Measurements from ENCODE around the gene TWSG1.
"Not testable (repeated sequence)": the region's sequence is repeated elsewhere in the genome, so short reads cannot be mapped to it uniquely, and the experiment has no call there.

TWSG1 gene

GRCh38 chr18:9392726-9393125 lies 58.2 kb downstream of the TWSG1 start:
- DNase-seq (ENCODE audit: low read depth) = no peak

DNA sequence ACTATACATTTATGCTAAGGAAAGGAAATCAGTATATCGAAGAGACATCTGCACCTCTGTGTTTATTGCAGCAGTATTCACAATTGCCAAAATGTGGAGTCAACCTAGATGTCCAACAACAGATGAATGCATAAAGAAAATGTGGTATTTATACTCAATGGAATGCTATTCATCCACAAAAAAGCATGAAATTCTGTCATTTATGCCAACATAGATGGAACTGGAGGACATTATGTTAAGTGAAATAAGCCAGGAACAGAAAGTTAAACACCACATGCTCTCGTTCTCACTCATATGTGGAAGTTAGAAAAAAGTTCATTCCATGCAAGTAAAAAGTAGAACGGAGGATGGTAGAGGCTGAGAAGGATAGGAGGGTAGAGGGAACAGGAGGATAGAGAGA lies 59.5 kb downstream of the TWSG1 start:
- no peak for DNase-seq (ENCODE audit: low read depth)

DNA sequence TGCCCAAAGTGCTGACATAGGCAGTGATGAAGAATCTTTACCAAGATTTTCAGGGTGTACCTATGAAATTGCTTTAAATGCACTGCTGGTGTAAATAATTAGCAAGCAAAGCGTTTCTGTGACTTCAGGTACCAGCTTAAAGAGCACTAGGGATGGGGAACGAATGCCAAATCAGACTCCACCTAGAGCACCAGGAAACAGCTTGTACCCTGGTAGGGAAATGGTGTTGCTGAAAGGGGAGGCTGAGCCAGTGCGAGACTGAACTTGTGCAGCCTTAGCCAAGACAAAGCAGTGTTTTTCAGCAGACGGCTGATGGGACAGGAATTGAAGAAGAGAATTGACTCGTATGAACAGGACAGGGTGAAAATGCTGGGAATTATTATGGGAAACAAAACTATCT lies 65.6 kb downstream of the TWSG1 start:
- DNase-seq (ENCODE audit: low read depth) = no peak

DNA sequence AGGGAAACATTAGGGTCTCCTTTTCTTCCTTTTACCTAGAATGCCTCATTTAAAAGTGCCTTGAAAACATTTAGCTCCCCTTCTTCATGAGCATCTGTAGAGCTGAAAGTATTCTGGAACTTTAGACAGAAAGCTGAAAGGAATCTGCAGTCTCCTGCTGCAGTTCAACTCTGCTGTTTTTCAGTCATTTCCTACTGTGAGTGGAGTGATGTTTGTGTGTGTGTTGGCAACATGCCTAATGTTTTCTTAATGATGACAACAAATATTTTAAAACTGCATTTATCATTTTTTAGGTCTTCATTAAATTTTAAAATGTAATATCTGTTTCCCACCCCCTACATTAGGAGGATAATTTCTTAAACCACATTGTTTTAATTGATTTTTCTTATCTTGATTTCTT lies 66.6 kb downstream of the TWSG1 start:
- DNase-seq (ENCODE audit: low read depth) = no peak

DNA sequence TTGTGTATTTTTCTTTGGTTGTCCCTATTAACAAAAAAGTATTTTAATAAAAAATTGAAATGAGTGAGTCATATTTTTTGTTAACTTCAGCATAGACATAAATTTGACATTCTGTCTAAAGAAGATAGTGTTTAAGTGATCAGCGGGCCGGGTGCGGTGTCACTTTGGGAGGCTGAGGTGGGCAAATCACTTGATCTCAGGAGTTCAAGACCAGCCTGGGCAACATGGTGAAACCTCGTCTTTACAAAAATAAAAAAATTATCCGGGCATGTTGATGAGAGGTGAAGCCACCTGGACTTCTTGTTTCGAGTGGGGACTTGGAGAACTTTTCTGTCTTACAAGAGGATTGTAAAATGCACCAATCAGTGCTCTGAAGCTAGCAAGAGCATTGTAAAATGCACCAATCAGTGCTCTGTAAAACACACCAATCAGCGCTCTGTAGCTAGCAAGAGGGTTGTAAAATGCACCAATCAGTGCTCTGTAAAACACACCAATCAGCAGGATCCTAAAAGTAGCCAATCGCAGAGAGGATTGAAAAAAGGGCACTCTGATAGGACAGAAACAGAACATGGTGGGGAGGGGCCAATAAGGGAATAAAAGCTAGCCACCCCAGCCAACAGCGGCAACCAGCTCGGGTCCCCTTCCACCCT lies 67.9 kb downstream of the TWSG1 start:
- DNase-seq (ENCODE audit: low read depth) = not testable (repeated sequence)

- DNase-seq (ENCODE audit: low read depth) = peak; percentile 20
Measured at GRCh38 chr18:9403795-9404564, 69.4 kb downstream of the TWSG1 start.

- DNase-seq (ENCODE audit: low read depth) = no peak
Measured at GRCh38 chr18:9404565-9405060, 70.0 kb downstream of the TWSG1 start.

- no peak for DNase-seq (ENCODE audit: low read depth)
Measured at GRCh38 chr18:9405130-9405529, 70.6 kb downstream of the TWSG1 start.

DNA sequence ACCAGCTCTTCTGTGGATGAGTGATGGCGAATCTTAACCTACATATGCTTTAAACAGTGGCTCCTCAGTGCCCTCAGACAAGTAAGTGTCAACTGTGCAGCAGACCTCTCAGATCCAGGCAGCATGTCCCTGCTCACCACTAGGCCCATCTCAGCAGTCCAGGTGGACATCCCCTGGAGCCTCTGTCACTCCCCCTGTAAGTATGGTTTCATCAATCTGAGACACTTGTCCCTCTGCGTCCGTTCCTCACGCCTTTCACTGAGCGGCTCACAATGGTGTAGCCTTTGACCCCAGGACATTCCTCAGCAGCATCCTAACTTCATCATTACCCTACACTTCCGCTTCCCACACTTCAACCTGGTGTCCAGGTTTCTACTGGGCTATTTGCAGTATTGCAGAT lies 71.4 kb downstream of the TWSG1 start:
- no peak for DNase-seq (ENCODE audit: low read depth)

- no peak for DNase-seq (ENCODE audit: low read depth)
Measured at GRCh38 chr18:9410515-9410914, 75.9 kb downstream of the TWSG1 start.

DNA sequence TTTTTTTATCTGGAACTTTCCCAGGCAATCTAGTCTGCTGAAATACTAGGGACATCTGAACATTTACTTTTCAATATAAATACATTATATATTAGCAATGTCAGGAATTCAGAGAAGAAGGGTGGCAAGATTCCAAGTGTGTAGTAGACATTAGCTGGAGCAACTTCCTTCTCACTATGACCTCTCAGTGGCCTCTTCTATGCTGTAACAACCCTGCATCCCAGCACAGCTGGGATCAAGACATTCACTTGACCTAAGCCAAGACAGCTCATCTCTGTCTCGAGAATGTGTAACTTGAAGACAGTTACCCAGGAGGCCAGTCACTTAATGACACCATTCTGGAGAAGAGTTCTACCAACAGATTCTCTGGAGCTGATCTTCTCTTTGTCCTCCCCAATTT lies 79.0 kb downstream of the TWSG1 start:
- DNase-seq (ENCODE audit: low read depth) = peak; percentile 66

- DNase-seq (ENCODE audit: low read depth) = no peak
Measured at GRCh38 chr18:9416563-9417072, 82.0 kb downstream of the TWSG1 start.

DNA sequence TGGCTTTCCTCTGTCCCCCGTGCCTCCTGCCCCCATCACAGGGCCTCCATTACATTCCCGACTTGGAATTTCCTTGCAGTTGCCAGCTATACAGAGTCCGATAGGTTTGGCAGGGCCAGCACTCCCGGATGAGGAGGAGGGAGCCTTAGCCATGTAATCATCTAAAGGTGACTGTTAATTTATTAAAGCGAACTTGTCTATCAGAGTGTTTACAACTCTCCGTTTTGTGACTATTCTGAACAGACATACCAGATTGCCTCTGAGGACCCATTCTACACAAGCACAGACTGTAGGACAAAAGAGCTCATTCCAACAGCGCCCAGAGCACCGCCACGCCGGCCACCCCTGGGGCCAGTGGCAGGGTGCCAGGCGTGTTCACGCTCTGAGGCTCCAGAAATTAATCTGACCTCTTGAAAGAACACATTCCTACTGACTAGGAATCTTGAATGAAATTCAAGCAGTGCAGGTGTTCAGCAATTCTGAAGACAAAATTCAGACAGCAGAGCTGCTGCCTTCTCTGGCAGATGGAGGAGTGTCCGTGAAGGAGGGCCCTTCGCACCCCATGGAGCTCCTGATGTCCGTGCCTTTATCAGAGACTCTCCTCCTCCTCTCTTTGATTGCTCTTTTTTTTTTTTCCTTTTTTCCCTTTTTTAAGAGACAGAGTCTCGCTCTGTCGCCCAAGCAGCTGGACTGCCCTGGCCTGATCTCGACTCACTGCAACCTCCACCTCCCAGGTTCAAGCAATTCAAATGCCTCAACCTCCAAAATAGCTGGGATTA lies 82.7 kb downstream of the TWSG1 start:
- DNase-seq (ENCODE audit: low read depth) = peak; percentile 50

- no peak for DNase-seq (ENCODE audit: low read depth)
Measured at GRCh38 chr18:9418047-9418690, 83.6 kb downstream of the TWSG1 start.

DNA sequence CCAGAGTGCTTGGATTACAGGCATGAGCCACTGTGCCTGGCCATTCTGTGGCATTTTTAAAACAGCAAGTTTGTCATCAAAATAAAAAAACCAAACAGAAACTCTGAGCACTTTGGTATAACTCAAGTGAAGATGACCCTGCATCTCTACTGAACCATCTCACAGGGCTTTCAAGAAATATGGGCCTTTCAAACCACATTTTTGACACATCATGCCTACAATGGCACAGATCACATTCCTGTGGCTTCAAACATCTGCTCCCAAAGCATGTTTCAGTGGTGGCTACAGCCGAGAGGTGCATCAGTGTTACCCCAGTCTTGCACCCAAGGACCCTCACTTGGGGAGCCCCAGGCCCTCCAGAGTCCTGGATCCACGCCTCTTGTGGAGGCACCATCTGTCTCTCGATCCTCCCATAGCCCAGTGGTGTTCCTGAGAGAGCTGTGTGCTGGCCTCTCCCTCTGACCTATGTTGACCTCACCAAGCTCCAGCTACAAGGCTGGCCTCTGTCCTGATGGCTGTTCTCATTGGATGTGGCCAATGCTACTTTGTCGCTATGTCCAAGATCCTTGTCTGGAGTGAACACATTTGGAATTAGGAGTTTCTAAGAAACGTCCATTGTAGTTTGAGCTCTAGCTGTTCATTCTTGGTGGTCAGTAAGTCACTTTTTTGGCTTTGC lies 85.5 kb downstream of the TWSG1 start:
- DNase-seq (ENCODE audit: low read depth) = peak; percentile 43

DNA sequence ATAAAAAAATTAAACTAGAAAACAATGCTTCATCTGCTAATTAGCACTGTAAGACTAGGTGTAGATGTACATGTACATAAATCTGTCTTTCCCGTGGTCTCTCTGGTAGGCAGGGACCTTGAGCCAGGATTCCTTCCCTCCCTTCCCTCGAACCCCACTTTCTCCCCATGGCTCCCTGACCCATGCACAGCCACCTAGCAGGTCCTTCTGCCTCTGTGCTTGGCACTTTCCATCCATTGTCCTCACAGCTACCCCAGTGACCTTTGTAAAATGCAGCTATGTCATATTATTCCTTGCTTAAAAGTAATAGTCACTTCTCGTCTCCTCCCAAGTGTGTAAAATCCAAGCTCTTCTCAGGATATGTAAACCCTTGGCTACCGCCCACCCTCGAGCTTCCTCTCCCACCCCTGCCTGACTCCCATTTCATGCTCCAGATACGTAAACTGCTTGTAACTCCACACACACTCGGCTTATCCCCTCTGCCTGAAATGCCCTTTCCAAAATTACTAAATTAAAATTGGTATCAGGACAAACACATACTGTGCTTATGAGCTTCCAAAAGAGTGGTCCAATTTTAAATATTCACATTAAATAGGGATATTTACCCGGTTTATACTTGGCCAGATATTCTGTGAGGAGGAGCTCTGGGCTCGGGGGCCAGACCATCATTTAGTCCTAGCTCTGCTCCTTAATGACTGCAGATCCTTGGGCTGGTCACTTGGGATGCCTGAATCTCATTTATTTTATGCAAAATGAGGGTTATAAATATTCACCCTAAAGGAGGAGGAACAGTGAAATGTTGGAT lies 86.7 kb downstream of the TWSG1 start:
- DNase-seq (ENCODE audit: low read depth) = no peak

- DNase-seq (ENCODE audit: low read depth) = no peak
Measured at GRCh38 chr18:9421901-9422327, 87.3 kb downstream of the TWSG1 start.

GRCh38 chr18:9422816-9423519 lies 88.4 kb downstream of the TWSG1 start:
- DNase-seq (ENCODE audit: low read depth) = no peak

DNA sequence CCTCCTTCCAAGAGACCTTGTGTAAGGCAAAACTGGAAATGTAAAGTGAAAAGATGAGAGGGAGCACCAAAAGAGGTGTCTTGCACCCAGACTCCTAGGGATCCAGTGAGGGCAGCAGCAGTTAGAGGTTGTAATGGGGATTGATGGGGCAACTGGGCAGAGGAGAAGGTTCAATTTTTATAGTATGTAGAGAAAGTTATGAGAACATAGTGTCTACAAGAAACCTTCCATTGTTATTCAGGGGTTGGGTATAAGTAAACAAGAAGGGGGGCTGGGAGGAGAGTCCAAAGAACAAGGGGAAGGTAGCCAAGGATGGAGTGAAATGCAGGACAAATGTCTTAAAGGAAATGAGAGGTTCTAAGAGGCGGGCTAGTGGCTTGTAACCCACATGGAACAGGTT lies 89.1 kb downstream of the TWSG1 start:
- DNase-seq (ENCODE audit: low read depth) = not testable (repeated sequence)

DNA sequence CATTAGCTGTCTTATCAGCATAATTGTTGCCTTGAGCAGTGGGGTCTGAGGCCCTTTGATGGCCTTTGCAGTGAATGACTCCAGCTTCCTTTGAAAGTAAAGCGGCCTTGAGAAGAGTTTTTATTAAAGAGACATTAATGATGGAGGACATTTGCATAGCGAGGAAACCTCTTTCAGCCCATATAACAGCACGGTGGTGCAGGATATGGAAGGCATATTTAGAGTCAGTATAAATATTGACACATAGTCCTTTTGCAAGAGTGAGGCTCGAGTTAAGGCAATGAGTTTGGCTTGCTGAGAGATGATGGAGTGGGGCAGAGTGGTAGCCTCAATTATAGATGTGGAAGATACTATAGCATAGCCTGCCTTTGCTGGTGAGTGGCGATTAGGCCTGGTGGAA lies 89.7 kb downstream of the TWSG1 start:
- DNase-seq (ENCODE audit: low read depth) = not testable (repeated sequence)
